ENCODE results near the gene PSMC1. TPM values are rescaled to one million over a fixed set of nuclear protein-coding genes. Genes with fewer than 3 reads are reported as not detected.

Gene PSMC1
- total RNA-seq, 6 experiments from 2014 or later = 40.1 to 79.0 (median 54.4) TPM

GRCh38 chr14:90296641-90297040 lies 40.3 kb downstream of the PSMC1 start:
- intact Hi-C loops (cut with DNase I) = no loop called here
- Histone ChIP-seq H3K27ac (no peak overlapping the region), H3K9me3 (no peaks in the 10 kb centered on the region), H3K4me1 (peaks cover 0 to 3% (median 0%) of the 10 kb centered on the region in 4 donors), H3K27me3 (no peaks in the 10 kb centered on the region), H3K36me3 (peaks cover 0 to 28% (median 12%) of the 10 kb centered on the region in 4 donors), H3K4me3 (no peak overlapping the region)
- ATAC-seq = no peak
- DNase-seq = peak in 1 of 3 donors; percentile 21
- TF ChIP-seq POLR2A (IDR thresholded peaks at IDR 0.05) (no peak), CTCF (IDR thresholded peaks at IDR 0.05) (no peak)
- WGBS (ENCODE audit: insufficient coverage, low coverage, low lambda C conversion rate, missing lambda C conversion rate) = 94% methylated on average over 7 of the region's 7 CpGs

- DNase-seq = peak in 1 of 3 donors; percentile 28
- Histone ChIP-seq H3K36me3 (peaks cover 0 to 19% (median 8%) of the 10 kb centered on the region in 4 donors), H3K4me1 (peaks cover 0 to 17% (median 7%) of the 10 kb centered on the region in 4 donors), H3K27me3 (no peaks in the 10 kb centered on the region), H3K4me3 (no peak overlapping the region), H3K9me3 (no peaks in the 10 kb centered on the region), H3K27ac (no peak overlapping the region)
- ATAC-seq = no peak
- intact Hi-C loops (cut with DNase I) = no loop called here
- 87% methylated on average over 10 of the region's 11 CpGs for WGBS (ENCODE audit: insufficient coverage, low coverage, low lambda C conversion rate, missing lambda C conversion rate)
- TF ChIP-seq CTCF (IDR thresholded peaks at IDR 0.05) (no peak), POLR2A (IDR thresholded peaks at IDR 0.05) (no peak)
Observed at GRCh38 chr14:90297876-90298629, 41.7 kb downstream of the PSMC1 start.

- no peak overlapping the region for H3K27ac ChIP-seq
- DNase-seq = peak in 1 of 3 donors; percentile 46
- WGBS (ENCODE audit: insufficient coverage, low coverage, low lambda C conversion rate, missing lambda C conversion rate) = 53% methylated on average over 7 of the region's 7 CpGs
- H3K4me1 ChIP-seq = peaks cover 0 to 31% (median 7%) of the 10 kb centered on the region in 4 donors
- peak in 1 of 4 donors; percentile 35 for ATAC-seq
- intact Hi-C loops (cut with DNase I) = no loop called here
- H3K27me3 ChIP-seq = no peaks in the 10 kb centered on the region
- H3K9me3 ChIP-seq = no peaks in the 10 kb centered on the region
- H3K36me3 ChIP-seq = peaks cover 0 to 27% (median 8%) of the 10 kb centered on the region in 4 donors
- TF ChIP-seq POLR2A (IDR thresholded peaks at IDR 0.05) = no peak
- no peak for TF ChIP-seq CTCF (IDR thresholded peaks at IDR 0.05)
- H3K4me3 ChIP-seq = no peak overlapping the region
Observed at GRCh38 chr14:90299408-90299807, 43.1 kb downstream of the PSMC1 start.

- intact Hi-C loops (cut with DNase I) = no loop called here
- ATAC-seq = no peak
- H3K4me1 ChIP-seq = peaks cover 0 to 32% (median 9%) of the 10 kb centered on the region in 4 donors
Observed at GRCh38 chr14:90300611-90301047, 44.3 kb downstream of the PSMC1 start.

More at GRCh38 chr14:90300611-90301047, 44.3 kb downstream of the PSMC1 start:
- TF ChIP-seq CTCF (IDR thresholded peaks at IDR 0.05) (no peak), POLR2A (IDR thresholded peaks at IDR 0.05) (no peak)
- Histone ChIP-seq H3K36me3 (peaks cover 0 to 27% (median 6%) of the 10 kb centered on the region in 4 donors), H3K9me3 (no peaks in the 10 kb centered on the region), H3K27me3 (no peaks in the 10 kb centered on the region), H3K27ac (no peak overlapping the region), H3K4me3 (no peak overlapping the region)
- DNase-seq = peak in 1 of 3 donors; percentile 25
- 74% methylated on average over 2 of the region's 2 CpGs for WGBS (ENCODE audit: insufficient coverage, low coverage, low lambda C conversion rate, missing lambda C conversion rate)

All from right lobe of liver (tissue), 6 donors.